IgD-negative memory B cell (primary cell): ENCODE results near the gene AMPH. TPM values are rescaled to one million over a fixed set of nuclear protein-coding genes. Genes with fewer than 3 reads are reported as not detected.
"Not testable (repeated sequence)": the region's sequence is repeated elsewhere in the genome, so short reads cannot be mapped to it uniquely, and the experiment has no call there.

Experiments
- H3K27ac Mint-ChIP-seq, 3 donors: one replicate each; pipeline ENCODE4 v1.8.0; 2020 to 2022; ENCODE audit warnings: mild to moderate bottlenecking in 3 of 3, mixed read lengths in 3 of 3, moderate library complexity in 1 of 3
- H3K27me3 Mint-ChIP-seq: one replicate; pipeline ENCODE4 v1.8.0; 2021; ENCODE audit warnings: mixed read lengths
- H3K36me3 Mint-ChIP-seq: one replicate; pipeline ENCODE4 v1.8.0; 2020; ENCODE audit warnings: mild to moderate bottlenecking, mixed read lengths
- H3K4me1 Mint-ChIP-seq, 3 donors: one replicate each; pipeline ENCODE4 v1.8.0; 2020 to 2022; ENCODE audit warnings: mixed read lengths in 3 of 3, mild to moderate bottlenecking in 1 of 3
- H3K4me3 Mint-ChIP-seq, 4 donors: one replicate each; pipeline ENCODE4 v1.8.0; 2020 to 2022; ENCODE audit warnings: mild to moderate bottlenecking in 4 of 4, mixed read lengths in 4 of 4, moderate library complexity in 3 of 4
- H3K9me3 Mint-ChIP-seq, 3 donors: one replicate each; pipeline ENCODE4 v1.8.0; 2020 to 2021; ENCODE audit warnings: mixed read lengths in 3 of 3, mild to moderate bottlenecking in 1 of 3
- polyA plus RNA-seq: library from polyadenylated mRNA; unstranded; fragments of 300-500 nt; fragmentation: Illumina TruSeq; gene quantifications from one replicate; pipeline ENCODE4 v1.2.3, GENCODE V29; 2021

The AMPH gene
- polyA plus RNA-seq, 1 donor from 2014 or later = not detected

- Mint-ChIP-seq H3K4me1 (peaks cover 22 to 48% (median 37%) of the 10 kb centered on the region in 3 donors), H3K36me3 (no peaks in the 10 kb centered on the region), H3K4me3 (peak overlapping the region in 1 of 4 donors; percentile 25), H3K27ac (peak overlapping the region in 1 of 3 donors; percentile 95), H3K9me3 (no peaks in the 10 kb centered on the region), H3K27me3 (peaks cover 1% of the 10 kb centered on the region)
Measured at GRCh38 chr7:38360776-38361175, 270.4 kb downstream of the AMPH start.

- not testable (repeated sequence) for H3K36me3 Mint-ChIP-seq, H3K27me3 Mint-ChIP-seq, H3K9me3 Mint-ChIP-seq
- peaks cover 22 to 42% (median 37%) of the 10 kb centered on the region in 3 donors for H3K4me1 Mint-ChIP-seq
- H3K4me3 Mint-ChIP-seq = peak overlapping the region; percentile 85 to 95 (median 89)
- H3K27ac Mint-ChIP-seq = peak overlapping the region; percentile 84 to 95 (median 95)
Measured at GRCh38 chr7:38359071-38359601, 272.0 kb downstream of the AMPH start.

- H3K4me3 Mint-ChIP-seq = peak overlapping the region; percentile 85 to 95 (median 89)
- H3K27ac Mint-ChIP-seq = peak overlapping the region; percentile 84 to 95 (median 95)
- H3K9me3 Mint-ChIP-seq, H3K27me3 Mint-ChIP-seq, H3K36me3 Mint-ChIP-seq: not testable (repeated sequence)
- H3K4me1 Mint-ChIP-seq = peaks cover 22 to 42% (median 40%) of the 10 kb centered on the region in 3 donors
Measured at GRCh38 chr7:38358273-38358831, 272.8 kb downstream of the AMPH start.

DNA sequence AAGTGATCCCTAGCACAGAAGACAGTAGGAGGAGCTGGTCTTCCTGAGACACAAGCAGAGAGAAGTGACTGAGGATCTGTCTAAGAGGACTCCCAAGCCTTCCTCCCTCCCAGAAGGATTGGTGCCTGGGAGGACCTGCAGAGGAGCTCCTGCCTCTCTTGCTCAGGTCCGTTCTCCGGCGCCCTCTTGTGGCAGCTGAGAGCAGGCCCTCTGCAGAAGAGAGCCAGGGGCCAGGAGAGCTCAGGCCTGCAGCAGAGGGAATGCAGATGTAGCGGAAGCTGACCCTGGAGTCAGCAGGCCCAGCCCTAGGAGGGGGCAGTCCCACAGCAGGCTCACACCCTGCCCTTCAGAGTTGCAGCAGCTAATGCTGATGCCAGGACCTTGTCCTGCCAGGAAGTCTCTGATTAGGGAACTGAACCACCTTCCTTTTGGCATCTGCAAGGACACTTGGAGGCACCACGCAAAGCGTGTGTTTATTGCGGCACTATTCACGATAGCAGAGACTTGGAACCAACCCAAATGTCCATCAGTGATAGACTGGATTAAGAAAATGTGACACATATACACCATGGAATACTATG is 276.8 kb downstream of the AMPH start:
- H3K4me3 Mint-ChIP-seq = peak overlapping the region in 1 of 4 donors; percentile 81
- peaks cover 17 to 36% (median 26%) of the 10 kb centered on the region in 3 donors for H3K4me1 Mint-ChIP-seq
- peak overlapping the region; percentile 21 to 80 (median 46) for H3K27ac Mint-ChIP-seq
- not testable (repeated sequence) for H3K27me3 Mint-ChIP-seq, H3K36me3 Mint-ChIP-seq, H3K9me3 Mint-ChIP-seq

- H3K36me3 Mint-ChIP-seq, H3K9me3 Mint-ChIP-seq, H3K27me3 Mint-ChIP-seq: not testable (repeated sequence)
- peak overlapping the region in 1 of 4 donors; percentile 81 for H3K4me3 Mint-ChIP-seq
- H3K27ac Mint-ChIP-seq = peak overlapping the region in 2 of 3 donors; percentile 21 to 43
- peaks cover 14 to 34% (median 21%) of the 10 kb centered on the region in 3 donors for H3K4me1 Mint-ChIP-seq
Measured at GRCh38 chr7:38353431-38353881, 277.7 kb downstream of the AMPH start.

GRCh38 chr7:38351601-38352000 is 279.6 kb downstream of the AMPH start:
- Mint-ChIP-seq H3K4me3 (no peak overlapping the region), H3K4me1 (peaks cover 12 to 26% (median 20%) of the 10 kb centered on the region in 3 donors)

GRCh38 chr7:38350777-38351176 is 280.4 kb downstream of the AMPH start:
- Mint-ChIP-seq H3K4me1 (peaks cover 12 to 30% (median 20%) of the 10 kb centered on the region in 3 donors), H3K27ac (peak overlapping the region; percentile 71 to 88 (median 87)), H3K4me3 (peak overlapping the region in 3 of 4 donors; percentile 71 to 91 (median 79))
- not testable (repeated sequence) for H3K9me3 Mint-ChIP-seq, H3K36me3 Mint-ChIP-seq, H3K27me3 Mint-ChIP-seq

More at GRCh38 chr7:38351601-38352000, 279.6 kb downstream of the AMPH start:
- Mint-ChIP-seq H3K36me3 (no peaks in the 10 kb centered on the region), H3K9me3 (no peaks in the 10 kb centered on the region), H3K27me3 (no peaks in the 10 kb centered on the region), H3K27ac (peak overlapping the region in 1 of 3 donors; percentile 14)

- H3K27ac Mint-ChIP-seq = peak overlapping the region; percentile 71 to 93 (median 87)
- not testable (repeated sequence) for H3K36me3 Mint-ChIP-seq, H3K9me3 Mint-ChIP-seq, H3K27me3 Mint-ChIP-seq
- H3K4me3 Mint-ChIP-seq = peak overlapping the region; percentile 65 to 91 (median 79)
- peaks cover 12 to 34% (median 20%) of the 10 kb centered on the region in 3 donors for H3K4me1 Mint-ChIP-seq
Measured at GRCh38 chr7:38349869-38350583, 281.1 kb downstream of the AMPH start.

DNA sequence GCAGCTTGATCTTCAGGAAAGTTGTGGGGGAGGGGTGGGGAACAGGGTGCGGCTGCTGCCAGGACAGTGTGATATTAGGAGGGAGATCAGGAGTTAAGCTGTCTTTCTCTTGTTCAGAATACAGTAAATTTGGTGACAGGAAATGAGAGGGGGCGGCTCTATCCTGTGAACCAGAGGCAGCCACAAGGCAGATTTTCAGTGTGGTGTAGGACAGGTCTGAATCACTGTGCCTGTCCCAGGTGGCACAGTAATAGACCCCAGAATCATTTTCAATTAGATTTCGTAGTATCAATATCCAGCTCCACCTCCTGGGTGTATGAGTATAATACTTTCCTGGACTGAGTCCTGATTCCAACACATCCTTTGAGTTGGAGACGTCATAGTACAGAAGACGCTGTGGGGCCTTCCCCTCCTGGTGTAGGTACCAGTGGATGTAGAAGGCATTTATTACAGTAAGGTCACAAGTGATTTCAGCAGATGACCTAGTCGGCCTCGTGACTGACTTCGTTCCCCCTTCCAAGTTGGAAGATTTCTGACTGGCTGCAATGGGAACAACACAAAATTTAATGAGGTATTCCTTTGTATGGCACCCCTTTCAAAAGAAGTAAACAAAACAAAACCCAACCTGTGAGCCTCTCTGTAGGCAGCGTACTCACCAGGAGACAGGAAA is 281.9 kb downstream of the AMPH start:
- not testable (repeated sequence) for H3K27me3 Mint-ChIP-seq, H3K36me3 Mint-ChIP-seq
- H3K4me1 Mint-ChIP-seq = peaks cover 15 to 40% (median 24%) of the 10 kb centered on the region in 3 donors

DNA sequence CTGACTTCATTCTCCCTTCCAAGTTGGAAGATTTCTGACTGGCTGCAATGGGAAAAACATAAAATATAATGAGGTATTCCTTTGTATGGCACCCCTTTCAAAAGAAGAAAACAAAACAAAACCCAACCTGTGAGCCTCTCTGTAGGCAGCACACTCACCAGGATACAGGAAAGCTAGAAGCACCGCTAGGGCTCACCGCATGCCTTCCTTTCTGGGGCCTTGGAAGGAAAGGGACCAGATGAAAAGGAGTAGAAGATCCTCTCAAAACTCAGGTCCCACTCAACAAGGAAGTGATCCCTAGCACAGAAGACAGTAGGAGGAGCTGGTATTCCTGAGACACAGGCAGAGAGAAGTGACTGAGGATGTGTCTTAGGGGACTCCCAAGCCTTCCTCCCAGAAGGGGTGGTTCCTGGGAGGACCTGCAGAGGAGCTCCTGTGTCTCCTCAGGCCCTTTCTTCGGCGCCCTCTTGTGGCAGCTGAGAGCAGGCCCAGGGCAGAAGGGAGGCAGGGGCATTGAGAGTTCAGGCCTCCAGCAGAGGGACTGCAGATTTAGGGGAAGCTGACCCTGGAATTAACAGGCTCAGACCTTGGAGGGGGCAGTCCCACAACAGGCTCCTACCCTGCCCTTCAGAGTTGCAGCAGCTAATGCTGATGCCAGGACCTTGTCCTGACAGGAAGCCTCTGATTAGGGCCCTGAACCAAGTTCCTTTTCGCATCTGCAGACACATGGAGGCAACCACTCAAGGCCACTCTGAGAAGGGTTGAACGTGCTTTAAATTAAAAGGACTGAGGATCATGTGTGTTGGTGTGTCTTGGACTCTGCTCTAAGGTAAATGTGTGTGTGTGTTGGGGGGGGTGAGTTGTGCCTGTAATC is 285.6 kb downstream of the AMPH start:
- H3K36me3 Mint-ChIP-seq, H3K9me3 Mint-ChIP-seq, H3K27me3 Mint-ChIP-seq, H3K4me3 Mint-ChIP-seq: not testable (repeated sequence)
- Mint-ChIP-seq H3K4me1 (peaks cover 13 to 29% (median 20%) of the 10 kb centered on the region in 3 donors), H3K27ac (peak overlapping the region; percentile 19 to 91 (median 60))

More for the DNA sequence above, 281.9 kb downstream of the AMPH start:
- H3K27ac Mint-ChIP-seq = peak overlapping the region; percentile 71 to 93 (median 87)
- H3K9me3 Mint-ChIP-seq = not testable (repeated sequence)
- peak overlapping the region; percentile 65 to 91 (median 79) for H3K4me3 Mint-ChIP-seq

DNA sequence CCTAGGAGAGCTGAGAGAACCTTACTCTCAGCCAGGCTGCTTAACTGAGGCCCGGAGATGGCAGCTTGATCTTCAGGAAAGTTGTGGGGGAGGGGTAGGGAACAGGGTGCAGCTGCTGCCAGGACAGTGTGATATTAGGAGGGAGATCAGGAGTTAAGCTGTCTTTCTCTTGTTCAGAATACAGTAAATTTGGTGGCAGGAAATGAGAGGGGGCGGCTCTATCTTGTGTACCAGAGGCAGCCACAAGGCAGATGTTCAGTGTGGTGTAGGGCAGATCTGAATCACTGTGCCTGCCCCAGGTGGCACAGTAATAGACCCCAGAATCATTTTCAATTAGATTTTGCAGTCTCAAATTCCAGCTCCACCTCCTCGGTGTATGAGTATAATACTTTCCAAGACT is 286.4 kb downstream of the AMPH start:
- H3K9me3 Mint-ChIP-seq, H3K27me3 Mint-ChIP-seq, H3K36me3 Mint-ChIP-seq: not testable (repeated sequence)
- Mint-ChIP-seq H3K4me1 (peaks cover 12 to 24% (median 14%) of the 10 kb centered on the region in 3 donors), H3K27ac (peak overlapping the region; percentile 19 to 91 (median 90)), H3K4me3 (peak overlapping the region in 1 of 4 donors; percentile 13)

GRCh38 chr7:38342135-38342534 is 289.0 kb downstream of the AMPH start:
- H3K9me3 Mint-ChIP-seq, H3K4me3 Mint-ChIP-seq, H3K36me3 Mint-ChIP-seq, H3K27me3 Mint-ChIP-seq: not testable (repeated sequence)
- Mint-ChIP-seq H3K4me1 (peaks cover 4 to 16% (median 4%) of the 10 kb centered on the region in 3 donors), H3K27ac (peak overlapping the region in 1 of 3 donors; percentile 65)

DNA sequence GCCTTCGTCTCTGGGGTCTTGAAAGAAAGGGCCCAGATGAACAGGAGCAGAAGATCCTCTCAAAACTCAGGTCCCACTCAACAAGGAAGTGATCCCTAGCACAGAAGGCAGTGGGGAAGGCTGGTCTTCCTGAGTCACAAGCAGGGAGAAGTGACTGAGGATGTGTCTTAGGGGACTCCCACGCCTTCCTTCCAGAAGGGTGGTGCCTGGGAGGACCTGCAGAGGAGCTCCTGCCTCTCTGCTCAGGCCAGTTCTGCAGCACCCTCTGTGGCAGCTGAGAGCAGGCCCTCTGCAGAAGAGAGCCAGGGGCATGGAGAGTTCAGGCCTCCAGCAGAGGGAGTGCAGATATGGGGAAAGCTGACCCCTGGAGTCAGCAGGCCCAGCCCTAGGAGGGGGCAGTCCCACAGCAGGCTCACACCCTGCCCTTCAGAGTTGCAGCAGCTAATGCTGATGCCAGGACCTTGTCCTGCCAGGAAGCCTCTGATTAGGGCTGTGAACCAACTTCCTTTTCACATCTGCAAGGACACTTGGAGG is 289.9 kb downstream of the AMPH start:
- not testable (repeated sequence) for H3K27me3 Mint-ChIP-seq, H3K36me3 Mint-ChIP-seq, H3K4me3 Mint-ChIP-seq, H3K9me3 Mint-ChIP-seq
- Mint-ChIP-seq H3K4me1 (peaks cover 4 to 19% (median 7%) of the 10 kb centered on the region in 3 donors), H3K27ac (peak overlapping the region in 1 of 3 donors; percentile 31)
